ENCODE data around the gene FMN1. TPM values are rescaled to one million over a fixed set of nuclear protein-coding genes. Genes with fewer than 3 reads are reported as not detected.

Gene FMN1
- total and polyA plus RNA-seq, 2 of the 13 experiments (the other 11 are each of a cell fraction or from before 2014, with no cell fraction given): 0.20 to 0.60 TPM

DNA sequence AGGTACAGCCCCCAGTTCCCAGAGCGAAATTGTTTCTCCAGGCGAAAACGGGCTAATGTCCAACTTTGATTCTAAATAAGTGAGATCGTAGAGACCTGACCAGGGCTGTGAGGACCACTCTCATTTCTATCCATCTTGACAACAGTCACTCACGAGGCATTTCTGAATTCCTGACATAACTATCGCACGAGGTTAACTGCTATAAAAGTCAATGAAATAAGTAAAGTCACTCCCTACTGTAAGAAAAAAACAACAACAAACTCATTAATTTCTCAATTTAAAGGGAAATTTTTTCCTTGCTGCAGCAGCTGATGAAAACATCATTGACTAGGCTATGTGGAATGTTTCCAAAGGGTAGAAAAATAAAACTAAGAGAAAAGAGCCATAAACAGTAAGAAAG lies 407.6 kb downstream of the FMN1 start:
- no peaks in the 10 kb centered on the region for H3K36me3 ChIP-seq (replicated peaks in 1 of 2; ENCODE audit: control insufficient read depth in 1 of 2, insufficient read depth in 2 of 2, low read length in 2 of 2)
- H3K79me2 ChIP-seq (ENCODE audit: insufficient read depth, low read length): no peaks in the 10 kb centered on the region
- BruUV-seq (replicated peaks): no TSS peak
- H3K4me2 ChIP-seq (ENCODE audit: low read depth, low read length): no peak overlapping the region
- TF ChIP-seq RNF2 (conservative IDR thresholded peaks at IDR 0.05; ENCODE audit: low read depth) (no peak), ZNF646 (CRISPR knock-in tag; IDR thresholded peaks at IDR 0.05) (no peak), EEA1 (CRISPR knock-in tag; IDR thresholded peaks at IDR 0.05; ENCODE audit: borderline replicate concordance) (no peak), MXI1 (IDR thresholded peaks at IDR 0.05; ENCODE audit: borderline replicate concordance, low read depth, low read length) (no peak), FOXK1 (CRISPR knock-in tag; IDR thresholded peaks at IDR 0.05; ENCODE audit: borderline replicate concordance, low read depth) (no peak), XRCC5 (optimal IDR thresholded peaks at IDR 0.05; ENCODE audit: low read length) (no peak), ETS1 (CRISPR knock-in tag; IDR thresholded peaks at IDR 0.05) (no peak)
- H3K27me3 ChIP-seq (ENCODE audit: control insufficient read depth in 1 of 2, insufficient read depth in 2 of 2, low read length in 2 of 2): no peaks in the 10 kb centered on the region
- in situ Hi-C loops (cut with HindIII; ENCODE audit: extremely low pct_ligation_motif_present, low pct_unique_long_range_greater_than_20kb) (no loop called here), intact Hi-C loops (cut with micrococcal nuclease; ENCODE audit: unreplicated experiment) (no loop called here)
- H4K20me1 ChIP-seq (ENCODE audit: insufficient read depth, low read length): no peaks in the 10 kb centered on the region
- ATAC-seq (no peak), DNase-seq (ENCODE audit: low spot score) (no peak), FAIRE-seq (no peak)
- H2AFZ ChIP-seq (ENCODE audit: low read length): no peak overlapping the region
- no peak overlapping the region for H3K9ac ChIP-seq (ENCODE audit: insufficient read depth, low read depth, low read length)
- CTCF ChIA-PET (ENCODE audit: low intra/inter-chr PET ratio, low total read pairs): no interaction called here
- no peak overlapping the region for H3K4me3 ChIP-seq (replicated peaks in 1 of 3; ENCODE audit: insufficient read depth in 1 of 3, low read depth in 2 of 3, low read length in 3 of 3)
- H3K27ac ChIP-seq (ENCODE audit: extremely low read length, insufficient read depth, low read length): no peak overlapping the region
- no peaks in the 10 kb centered on the region for H3K9me3 ChIP-seq (ENCODE audit: low read length)
- POLR2A ChIA-PET: no interaction called here
- WGBS (ENCODE audit: low lambda C conversion rate): 81% methylated on average over 7 of the region's 7 CpGs
- peaks cover 41% of the 10 kb centered on the region for H3K4me1 ChIP-seq (ENCODE audit: insufficient read depth, low read length)

All from HepG2 (cell line).